Stomach smooth muscle (tissue), 2 donors: ENCODE measurements around the gene PREB.
A peak's percentile ranks its signal among the peaks of the same experiment; 100 is the strongest.
"Not testable (repeated sequence)": the region's sequence is repeated elsewhere in the genome, so short reads cannot be mapped to it uniquely, and the experiment has no call there.

Source experiments
- H3K27ac ChIP-seq: one replicate; pipeline ENCODE4 v1.7.0; 2013; ENCODE audit warnings: mild to moderate bottlenecking, low read length, inconsistent platforms
- H3K27me3 ChIP-seq, 2 donors: one replicate each; pipeline ENCODE4 v1.7.0; 2013; ENCODE audit warnings: low read length in 2 of 2; ENCODE audit not compliant: insufficient read depth in 2 of 2, control insufficient read depth in 1 of 2
- H3K36me3 ChIP-seq, 2 donors: one replicate each; pipeline ENCODE4 v1.7.0; 2013; ENCODE audit warnings: low read length in 2 of 2; ENCODE audit not compliant: control insufficient read depth in 2 of 2, insufficient read depth in 2 of 2
- H3K4me1 ChIP-seq: one replicate; pipeline ENCODE4 v1.7.0; 2013; ENCODE audit warnings: low read length; ENCODE audit not compliant: control insufficient read depth, insufficient read depth
- H3K4me3 ChIP-seq, 2 donors: one replicate each; pipeline ENCODE4 v1.7.0; 2013; ENCODE audit warnings: low read length in 2 of 2
- H3K9ac ChIP-seq, 2 donors: one replicate each; pipeline ENCODE4 v1.7.0; 2013; ENCODE audit warnings: low read length in 2 of 2, mild to moderate bottlenecking in 1 of 2
- H3K9me3 ChIP-seq, 2 donors: one replicate each; pipeline ENCODE4 v1.7.0; 2013; ENCODE audit warnings: low read length in 2 of 2; ENCODE audit not compliant: control insufficient read depth in 2 of 2
- donor health status: healthy.
- donor health status: Pancreatic carcinoma.

The PREB gene

GRCh38 chr2:27123302-27124150 is 10.9 kb downstream of the PREB start, which contains the start of gene ABHD1:
Gene ABHD1 (plus strand): TSS chr2:27123815. CDS start chr2:27123949, 134 bp downstream.
- peaks cover 0 to under 1% of the 10 kb centered on the region in 2 donors for H3K36me3 ChIP-seq
- no peaks in the 10 kb centered on the region for H3K9me3 ChIP-seq
- H3K27me3 ChIP-seq, result peaks cover 5 to 10% of the 10 kb centered on the region in 2 donors
- peak within 1 kb of the TSS; percentile 55 to 71 for H3K9ac ChIP-seq
- H3K4me3 ChIP-seq, result peak within 1 kb of the TSS; percentile 76 to 81
- H3K27ac ChIP-seq, result no peak within 1 kb of the TSS
- peaks cover 17% of the 10 kb centered on the region for H3K4me1 ChIP-seq

GRCh38 chr2:27122791-27123190 is 11.6 kb downstream of the PREB start:
- Histone ChIP-seq H3K36me3 (no peaks in the 10 kb centered on the region), H3K9ac (peak overlapping the region in 1 of 2 donors; percentile 55), H3K27me3 (peaks cover 12 to 17% of the 10 kb centered on the region in 2 donors), H3K4me3 (peak overlapping the region; percentile 76 to 81), H3K9me3 (no peaks in the 10 kb centered on the region), H3K27ac (no peak overlapping the region), H3K4me1 (peaks cover 22% of the 10 kb centered on the region)

- no peak overlapping the region for H3K4me3 ChIP-seq
- peaks cover 22% of the 10 kb centered on the region for H3K4me1 ChIP-seq
- H3K27me3 ChIP-seq, result peaks cover 14 to 21% of the 10 kb centered on the region in 2 donors
- H3K9me3 ChIP-seq, result no peaks in the 10 kb centered on the region
- H3K27ac ChIP-seq, result no peak overlapping the region
- no peak overlapping the region for H3K9ac ChIP-seq
- no peaks in the 10 kb centered on the region for H3K36me3 ChIP-seq
Observed at GRCh38 chr2:27121906-27122305, 12.5 kb downstream of the PREB start.

- H3K36me3 ChIP-seq, H3K27ac ChIP-seq, H3K9me3 ChIP-seq, H3K9ac ChIP-seq: not testable (repeated sequence)
- peak overlapping the region; percentile 15 to 67 for H3K4me3 ChIP-seq
- H3K4me1 ChIP-seq, result peaks cover 22% of the 10 kb centered on the region
- H3K27me3 ChIP-seq, result peaks cover 17 to 21% of the 10 kb centered on the region in 2 donors
Observed at GRCh38 chr2:27119330-27119670, 15.1 kb downstream of the PREB start.

- Histone ChIP-seq H3K27ac (no peak within 1 kb of the TSS), H3K9me3 (no peaks in the 10 kb centered on the region), H3K9ac (no peak within 1 kb of the TSS), H3K4me1 (peaks cover 18% of the 10 kb centered on the region), H3K36me3 (no peaks in the 10 kb centered on the region), H3K27me3 (peaks cover 17 to 21% of the 10 kb centered on the region in 2 donors), H3K4me3 (peak within 1 kb of the TSS; percentile 15 to 67)
Observed at GRCh38 chr2:27118525-27119329, 15.7 kb downstream of the PREB start, which contains the start of gene CGREF1. Gene CGREF1 (minus strand): TSS chr2:27119128. CDS start chr2:27104366, 14,762 bp downstream.

GRCh38 chr2:27117995-27118524 is 16.4 kb downstream of the PREB start:
- Histone ChIP-seq H3K9me3 (no peaks in the 10 kb centered on the region), H3K27me3 (peaks cover 17 to 21% of the 10 kb centered on the region in 2 donors), H3K36me3 (no peaks in the 10 kb centered on the region), H3K27ac (no peak overlapping the region), H3K9ac (no peak overlapping the region), H3K4me3 (peak overlapping the region in 1 of 2 donors; percentile 67), H3K4me1 (peaks cover 13% of the 10 kb centered on the region)

GRCh38 chr2:27115519-27115918 is 18.9 kb downstream of the PREB start:
- Histone ChIP-seq H3K36me3 (no peaks in the 10 kb centered on the region), H3K9me3 (no peaks in the 10 kb centered on the region), H3K27me3 (peaks cover 17 to 21% of the 10 kb centered on the region in 2 donors), H3K4me1 (peaks cover 12% of the 10 kb centered on the region), H3K9ac (no peak overlapping the region), H3K27ac (no peak overlapping the region), H3K4me3 (no peak overlapping the region)

GRCh38 chr2:27111392-27112078 is 22.9 kb downstream of the PREB start:
- not testable (repeated sequence) for H3K9ac ChIP-seq, H3K27ac ChIP-seq, H3K4me1 ChIP-seq, H3K9me3 ChIP-seq, H3K36me3 ChIP-seq, H3K4me3 ChIP-seq, H3K27me3 ChIP-seq

GRCh38 chr2:27110603-27111352 is 23.7 kb downstream of the PREB start:
- not testable (repeated sequence) for H3K36me3 ChIP-seq, H3K4me1 ChIP-seq, H3K4me3 ChIP-seq, H3K27me3 ChIP-seq, H3K9ac ChIP-seq, H3K9me3 ChIP-seq, H3K27ac ChIP-seq

GRCh38 chr2:27109083-27109482 is 25.4 kb downstream of the PREB start:
- Histone ChIP-seq H3K9ac (no peak overlapping the region), H3K27me3 (peaks cover 5 to 7% of the 10 kb centered on the region in 2 donors), H3K4me3 (no peak overlapping the region), H3K9me3 (no peaks in the 10 kb centered on the region), H3K4me1 (no peaks in the 10 kb centered on the region), H3K27ac (no peak overlapping the region), H3K36me3 (no peaks in the 10 kb centered on the region)
